AG09309 (cell line): ENCODE data around the gene LRMDA.

Source experiments
- DNase-seq: peaks from one replicate; pipeline ENCODE4 v3.0.0-alpha.2; 2010; ENCODE audit warnings: low read depth
- H3K4me3 ChIP-seq: 2 replicates; pipeline ENCODE4 v1.5.1; 2011; ENCODE audit warnings: mild to moderate bottlenecking, low read depth, low read length, moderate library complexity; ENCODE audit not compliant: control insufficient read depth
- TF ChIP-seq, protein P1 (sequence below): IDR thresholded peaks from 2 replicates; pipeline ENCODE4 v1.5.1; 2011; ENCODE audit warnings: mild to moderate bottlenecking, low read depth, low read length, inconsistent platforms; ENCODE audit not compliant: insufficient read depth, control insufficient read depth; ENCODE audit errors: missing control alignments

LRMDA gene

DNA sequence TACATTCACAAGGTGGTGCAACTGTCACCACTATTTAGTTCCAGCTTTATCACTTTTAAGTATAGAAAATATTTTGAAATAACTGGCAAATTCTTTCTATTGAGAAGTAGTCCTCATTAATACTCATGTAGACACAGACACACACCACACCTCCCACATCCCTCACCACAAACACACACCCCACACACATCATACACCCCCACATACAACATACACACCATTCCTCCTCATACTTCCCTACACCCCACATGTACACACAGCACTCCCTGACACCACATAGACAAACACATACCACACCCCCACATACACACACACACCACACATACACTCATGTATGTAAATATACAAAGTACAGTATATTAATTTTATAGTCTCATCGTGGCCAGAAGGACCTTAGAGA is 178.8 kb downstream of the LRMDA start:
- TF ChIP-seq, protein P1, sequence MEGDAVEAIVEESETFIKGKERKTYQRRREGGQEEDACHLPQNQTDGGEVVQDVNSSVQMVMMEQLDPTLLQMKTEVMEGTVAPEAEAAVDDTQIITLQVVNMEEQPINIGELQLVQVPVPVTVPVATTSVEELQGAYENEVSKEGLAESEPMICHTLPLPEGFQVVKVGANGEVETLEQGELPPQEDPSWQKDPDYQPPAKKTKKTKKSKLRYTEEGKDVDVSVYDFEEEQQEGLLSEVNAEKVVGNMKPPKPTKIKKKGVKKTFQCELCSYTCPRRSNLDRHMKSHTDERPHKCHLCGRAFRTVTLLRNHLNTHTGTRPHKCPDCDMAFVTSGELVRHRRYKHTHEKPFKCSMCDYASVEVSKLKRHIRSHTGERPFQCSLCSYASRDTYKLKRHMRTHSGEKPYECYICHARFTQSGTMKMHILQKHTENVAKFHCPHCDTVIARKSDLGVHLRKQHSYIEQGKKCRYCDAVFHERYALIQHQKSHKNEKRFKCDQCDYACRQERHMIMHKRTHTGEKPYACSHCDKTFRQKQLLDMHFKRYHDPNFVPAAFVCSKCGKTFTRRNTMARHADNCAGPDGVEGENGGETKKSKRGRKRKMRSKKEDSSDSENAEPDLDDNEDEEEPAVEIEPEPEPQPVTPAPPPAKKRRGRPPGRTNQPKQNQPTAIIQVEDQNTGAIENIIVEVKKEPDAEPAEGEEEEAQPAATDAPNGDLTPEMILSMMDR = no peak
- no peak overlapping the region for H3K4me3 ChIP-seq
- no peak for DNase-seq

DNA sequence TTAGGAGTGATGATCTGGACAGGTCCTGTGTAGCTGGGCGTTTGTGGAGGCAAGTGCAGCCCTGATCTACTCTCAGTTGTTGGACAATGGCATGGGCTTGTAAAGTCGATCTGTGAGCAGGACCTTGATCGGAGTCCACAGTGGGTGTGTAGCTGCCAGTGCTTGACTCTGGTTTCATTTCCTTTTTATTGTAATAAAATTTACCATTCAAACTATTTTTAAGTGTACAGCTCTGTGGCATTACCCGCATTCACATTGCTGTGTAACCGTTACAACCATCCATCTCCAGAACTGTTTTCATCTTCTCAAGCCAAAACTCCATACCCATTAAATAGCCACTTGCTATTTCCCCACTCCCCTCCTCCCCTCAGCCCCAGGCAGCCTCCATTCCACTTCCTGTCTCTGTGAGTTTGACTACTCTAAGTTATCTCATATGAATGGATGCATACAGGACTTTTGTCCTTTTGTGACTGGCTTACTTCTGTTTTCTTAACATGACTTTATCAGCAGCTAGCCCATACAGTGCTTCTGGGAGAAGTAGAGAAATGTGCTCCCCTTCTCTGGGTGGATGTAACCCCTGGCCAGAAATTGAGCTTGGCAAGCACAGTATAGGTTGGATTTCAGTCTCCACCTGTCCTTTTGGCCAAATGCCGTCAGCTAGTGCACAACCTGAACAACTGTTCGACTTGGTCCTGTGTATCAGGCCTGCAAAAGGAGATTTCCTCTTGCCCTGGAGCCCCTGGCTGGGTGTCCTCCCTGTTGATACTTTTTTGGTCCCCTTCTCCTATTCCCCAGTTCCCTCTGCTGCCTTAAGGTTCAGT is 180.0 kb downstream of the LRMDA start:
- no peak for DNase-seq
- H3K4me3 ChIP-seq = no peak overlapping the region
- TF ChIP-seq, protein P1 = no peak

DNA sequence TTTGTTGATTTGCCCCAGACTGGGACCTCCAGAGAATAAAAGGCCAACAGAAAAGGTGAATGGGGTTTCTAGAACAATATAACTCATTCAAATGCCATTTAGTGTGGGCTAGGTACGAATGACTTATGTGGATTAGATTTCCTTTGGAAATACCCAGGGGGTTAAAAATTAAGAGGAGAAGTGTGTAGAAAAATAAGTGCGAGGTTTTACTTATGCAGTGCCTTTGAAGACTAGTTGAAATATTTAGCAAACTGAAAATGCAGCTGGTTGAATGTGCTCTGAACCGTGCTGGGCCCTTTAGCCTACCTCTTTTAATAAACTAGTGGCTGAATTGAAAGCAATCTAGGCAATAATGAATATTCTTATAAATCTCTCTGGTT is 180.6 kb downstream of the LRMDA start:
- TF ChIP-seq, protein P1 = no peak
- no peak overlapping the region for H3K4me3 ChIP-seq
- no peak for DNase-seq

DNA sequence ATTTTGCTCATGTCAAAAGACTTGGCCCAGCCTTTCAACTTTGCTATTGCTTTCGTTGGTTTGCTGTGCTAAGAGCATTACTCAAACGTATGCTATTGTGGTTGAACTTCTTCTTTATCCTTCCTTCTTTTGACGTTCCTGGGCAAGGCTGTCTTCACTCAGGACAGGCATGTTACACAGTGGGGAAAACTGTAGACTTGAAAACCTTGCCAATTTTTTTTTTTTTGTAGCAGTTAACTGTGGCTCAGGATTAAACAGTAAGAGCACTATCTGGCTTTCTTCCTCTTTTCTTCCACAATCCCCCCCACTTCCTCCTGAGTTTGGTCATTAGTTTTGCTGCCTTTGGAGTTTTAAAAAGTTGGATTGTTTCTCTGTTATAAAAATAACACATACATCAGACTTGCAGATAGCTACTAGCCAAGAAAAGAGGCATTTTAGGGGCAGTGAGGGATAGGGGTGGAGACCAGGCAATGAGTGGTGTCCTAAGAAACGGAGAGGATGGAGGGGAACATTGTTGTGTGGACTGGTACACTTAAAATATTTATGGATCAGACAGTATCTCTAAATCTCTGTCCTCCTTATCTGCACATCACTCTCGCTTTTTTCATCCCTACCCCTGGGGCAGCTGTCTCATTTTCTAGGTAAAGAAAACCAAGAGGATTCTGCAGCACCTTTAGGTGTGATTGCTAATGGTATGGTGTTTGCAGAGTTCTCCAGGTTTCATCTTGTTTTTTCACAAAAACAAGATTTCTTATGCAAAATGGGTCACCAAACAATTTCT is 181.7 kb downstream of the LRMDA start:
- no peak overlapping the region for H3K4me3 ChIP-seq
- no peak for DNase-seq
- TF ChIP-seq, protein P1 = no peak

DNA sequence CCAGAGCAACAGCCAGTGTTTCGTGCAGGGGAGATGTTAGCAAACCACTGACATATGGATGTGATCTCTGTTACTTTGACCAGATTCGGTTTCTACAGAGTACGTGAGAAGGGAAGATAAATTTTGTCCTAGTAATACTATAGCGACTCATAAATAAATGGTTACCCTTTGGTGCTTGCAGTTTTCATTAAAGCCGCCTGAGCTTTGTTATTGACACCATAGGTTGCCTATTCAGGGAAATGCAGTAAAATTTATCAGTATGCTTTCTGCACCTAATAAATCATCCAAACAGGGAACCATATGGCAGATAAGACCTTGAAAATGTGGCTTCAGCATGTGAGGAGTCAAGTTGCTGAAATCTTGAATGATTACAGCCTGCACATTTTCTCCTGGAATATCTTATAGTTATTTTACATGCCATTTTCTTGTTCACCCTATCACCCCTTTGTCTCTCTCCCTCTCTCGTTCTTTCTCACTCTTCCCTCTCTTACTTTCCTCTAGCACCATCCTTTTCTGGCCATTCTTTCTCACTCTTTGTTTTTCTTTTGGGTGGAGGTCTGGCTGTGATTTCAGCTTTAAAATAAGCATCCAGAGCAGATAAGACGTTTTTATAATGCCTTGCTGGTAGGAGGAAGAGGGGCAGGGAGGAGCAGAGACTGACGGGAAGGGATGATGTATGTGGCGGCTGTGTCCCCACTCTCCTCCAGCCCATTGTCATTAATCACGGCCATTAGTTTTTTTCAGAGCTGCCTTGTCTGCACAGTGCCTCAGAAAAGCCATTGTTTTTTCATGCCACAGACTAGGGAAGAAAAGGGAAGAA is 182.5 kb downstream of the LRMDA start:
- TF ChIP-seq, protein P1 = no peak
- H3K4me3 ChIP-seq = no peak overlapping the region
- peak; percentile 33 for DNase-seq

DNA sequence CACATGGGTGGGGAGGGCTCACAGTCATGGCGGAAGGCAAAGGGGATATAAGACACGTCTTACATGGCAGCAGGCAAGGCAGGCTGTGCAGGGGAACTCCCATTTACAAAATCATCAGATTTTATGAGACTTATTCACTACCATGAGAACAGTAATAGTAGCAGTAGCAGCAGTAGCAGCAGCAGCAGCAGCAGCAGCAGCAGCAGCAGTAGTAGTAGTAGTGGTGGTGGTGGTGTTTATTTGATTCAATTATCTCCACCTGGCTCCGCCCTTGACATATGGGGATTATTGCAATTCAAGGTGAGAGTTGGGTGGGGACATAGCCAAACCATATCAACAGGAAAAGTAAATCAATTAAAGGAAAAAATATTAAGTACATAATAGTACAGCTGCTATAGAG is 184.7 kb downstream of the LRMDA start:
- TF ChIP-seq, protein P1 = no peak
- DNase-seq = no peak
- H3K4me3 ChIP-seq = no peak overlapping the region
